GM18508 (cell line): ENCODE results near the gene PCDH1.
A peak's percentile ranks its signal among the peaks of the same experiment; 100 is the strongest.
"Not testable (repeated sequence)": the region's sequence is repeated elsewhere in the genome, so short reads cannot be mapped to it uniquely, and the experiment has no call there.

Source experiments
- ATAC-seq: cut with Tn5 transposase; IDR thresholded peaks from one replicate; pipeline ENCODE4 v1.9.1; 2021; ENCODE audit warnings: moderate number of reproducible peaks; ENCODE audit not compliant: insufficient read depth, unreplicated experiment

The PCDH1 gene

GRCh38 chr5:141878186-141878710 lies at the start of gene PCDH1:
PCDH1 (minus strand) TSS chr5:141878410; CDS start chr5:141878262, 148 bp downstream.
- no peak for ATAC-seq

DNA sequence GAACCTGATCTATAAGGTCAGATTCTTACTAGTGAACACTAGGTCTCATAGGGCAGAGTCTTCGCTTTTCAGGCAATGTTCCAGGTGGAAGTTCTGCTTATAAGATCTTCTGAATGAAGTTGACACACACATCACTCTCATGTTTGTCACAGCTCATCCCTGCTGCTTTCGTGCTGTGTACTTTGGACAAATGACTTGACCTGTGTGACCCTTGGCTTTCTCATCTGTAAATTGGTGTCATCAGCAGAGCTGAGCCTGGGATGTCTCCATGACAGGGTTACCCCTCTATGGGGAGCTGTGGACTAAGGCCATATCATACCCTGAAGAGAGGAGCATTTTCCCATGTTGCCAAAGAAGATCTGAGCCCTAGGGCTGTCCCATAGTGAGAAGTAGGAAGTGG lies 48.2 kb upstream of the PCDH1 start:
- ATAC-seq = no peak

DNA sequence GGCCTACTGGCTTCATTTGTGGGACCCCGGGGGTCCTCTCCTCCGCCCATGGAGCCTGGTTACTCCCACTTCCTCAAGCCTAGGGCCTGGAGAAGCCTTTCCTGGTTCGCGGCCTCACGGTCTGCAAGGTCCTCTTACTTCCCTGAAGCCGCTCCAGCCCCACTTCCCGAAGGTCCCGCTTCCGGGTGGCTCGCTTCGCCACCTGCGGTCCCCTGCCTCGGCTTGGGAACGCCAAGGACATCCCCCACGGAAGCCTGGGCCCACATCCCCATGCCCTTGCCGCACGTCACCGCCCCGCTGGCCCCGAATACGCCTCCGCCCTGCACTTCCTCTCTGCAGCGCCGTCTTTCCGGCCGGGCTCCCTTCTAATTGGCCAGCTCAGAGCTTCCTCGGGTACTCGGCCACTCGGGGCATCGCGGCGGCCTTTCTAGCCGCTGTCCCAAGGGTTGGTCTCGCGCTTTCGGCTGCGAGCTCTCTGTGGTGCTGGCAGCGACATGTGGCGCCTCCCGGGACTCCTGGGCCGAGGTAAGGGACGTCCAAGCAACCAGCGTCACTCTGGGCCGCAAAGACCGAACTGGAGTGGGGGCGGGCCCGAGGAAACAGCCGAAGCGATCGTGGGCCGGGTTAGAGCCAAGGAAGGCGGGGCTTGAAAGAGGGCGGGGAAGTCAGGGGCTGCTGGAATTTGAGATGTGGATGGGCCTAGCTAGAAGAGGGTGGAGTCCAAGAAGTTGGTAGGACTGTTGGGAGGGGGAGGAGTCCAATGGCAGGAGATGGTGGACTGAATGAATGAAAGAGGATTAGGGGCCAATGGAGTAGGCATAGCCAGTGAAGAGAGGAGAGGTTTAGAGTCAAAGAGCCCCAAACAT lies 45.5 kb upstream of the PCDH1 start, which contains the start of gene DELE1:
Gene DELE1 (plus strand): TSS at position 424 of the 866 bp plus-strand sequence. CDS start 71 bp downstream, at position 495.
- peak; percentile 85 for ATAC-seq

DNA sequence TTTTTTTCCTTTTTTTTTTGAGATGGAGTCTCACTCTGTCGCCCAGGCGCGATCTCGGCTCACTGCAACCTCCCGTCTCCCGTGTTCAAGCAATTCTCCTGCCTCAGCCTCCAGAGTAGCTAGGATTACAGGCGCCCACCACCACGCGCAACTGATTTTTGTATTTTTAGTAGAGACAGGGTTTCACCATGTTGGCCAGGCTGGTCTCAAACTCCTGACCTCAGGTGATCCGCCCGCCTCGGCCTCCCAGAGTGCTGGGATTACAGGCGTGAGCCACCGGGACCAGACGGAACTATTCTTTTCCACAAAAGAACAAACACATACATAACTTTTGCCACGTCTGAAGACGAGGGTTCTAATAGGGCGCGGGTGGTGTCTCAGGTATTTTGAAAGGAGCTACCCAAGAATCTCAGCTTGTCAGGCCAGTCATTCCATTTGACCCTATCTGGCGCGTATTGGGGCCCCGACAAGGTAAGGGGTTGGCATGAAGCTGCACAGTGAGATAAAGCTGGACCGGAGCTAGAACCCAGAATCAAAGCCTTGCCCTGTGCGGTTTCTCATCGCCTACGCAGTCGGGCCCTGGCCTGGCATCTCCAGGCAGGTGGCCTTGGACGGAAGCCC lies 44.7 kb upstream of the PCDH1 start:
- not testable (repeated sequence) for ATAC-seq

DNA sequence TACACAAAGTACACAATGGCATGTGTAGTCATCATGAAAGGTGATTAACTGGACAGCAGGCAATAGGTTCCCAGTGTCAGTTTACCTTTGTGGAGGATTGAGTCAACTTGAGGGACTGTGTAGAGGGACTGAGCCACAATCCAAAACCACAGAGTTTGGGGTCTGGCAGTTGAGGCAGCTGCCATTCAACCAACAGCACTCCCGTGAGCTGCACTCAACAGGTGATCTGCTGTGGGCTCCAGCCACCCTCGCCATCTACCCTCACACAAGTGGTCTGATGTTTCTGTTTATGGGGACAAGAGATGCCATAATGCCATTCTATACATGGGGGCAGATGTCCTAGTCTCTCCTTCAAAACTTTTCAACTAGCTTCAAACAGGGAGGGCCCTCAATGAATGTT lies 42.6 kb upstream of the PCDH1 start:
- ATAC-seq = no peak

- no peak for ATAC-seq
Measured at GRCh38 chr5:141919218-141920119, 41.3 kb upstream of the PCDH1 start.

GRCh38 chr5:141917760-141918159 lies 39.5 kb upstream of the PCDH1 start:
- ATAC-seq = no peak

DNA sequence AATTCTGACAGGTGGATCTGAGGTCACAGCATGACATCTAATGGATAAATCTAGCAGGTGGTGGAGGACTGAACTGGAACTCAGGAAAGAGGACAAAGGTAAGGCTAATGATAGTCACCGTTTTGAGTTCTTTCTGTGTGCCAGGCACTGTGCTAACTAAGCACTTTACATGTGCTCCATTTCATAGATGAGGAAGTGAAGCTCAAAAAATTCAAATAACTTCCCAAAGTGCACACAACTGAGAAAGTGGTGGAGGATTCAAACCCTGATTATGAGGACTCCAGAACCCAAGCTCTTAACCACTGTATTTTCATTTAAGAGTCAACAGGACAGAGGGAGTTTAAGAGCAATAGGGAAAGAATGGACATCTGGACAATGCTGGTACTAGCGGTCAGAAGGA lies 38.3 kb upstream of the PCDH1 start:
- ATAC-seq = no peak

- ATAC-seq = no peak
Measured at GRCh38 chr5:141915881-141916336, 37.7 kb upstream of the PCDH1 start.

- ATAC-seq = no peak
Measured at GRCh38 chr5:141914797-141915196, 36.6 kb upstream of the PCDH1 start.

DNA sequence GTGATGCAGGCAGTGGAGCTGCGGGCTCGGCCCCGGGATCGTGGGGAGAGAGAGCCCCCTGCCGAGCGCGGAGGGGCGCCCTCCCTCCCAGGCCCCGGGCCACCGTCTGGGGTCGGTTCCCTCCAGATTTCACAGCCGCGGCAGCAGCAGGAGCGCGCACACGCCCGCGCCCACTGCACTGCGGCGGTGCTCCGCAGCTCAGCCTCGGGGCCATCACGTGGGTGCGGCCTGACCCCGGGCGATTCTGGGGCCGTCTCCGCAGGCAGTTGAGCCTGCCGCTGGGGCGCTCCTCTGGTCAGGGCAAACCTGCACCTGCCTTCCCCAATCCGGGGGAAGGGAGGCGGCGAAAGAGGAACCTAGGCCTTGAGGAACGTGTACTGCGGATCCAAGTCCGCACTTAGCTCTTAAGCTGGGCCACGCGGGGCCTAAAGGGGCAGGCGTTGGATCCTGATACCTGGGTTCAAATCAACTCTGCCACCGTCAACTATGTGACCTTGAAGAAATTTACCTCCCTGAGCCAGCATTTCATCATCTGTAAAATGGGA lies 36.1 kb upstream of the PCDH1 start:
- no peak for ATAC-seq

GRCh38 chr5:141913560-141914198 lies 35.5 kb upstream of the PCDH1 start:
- ATAC-seq = no peak

GRCh38 chr5:141910271-141910673 lies 32.1 kb upstream of the PCDH1 start:
- no peak for ATAC-seq

- no peak for ATAC-seq
Measured at GRCh38 chr5:141909212-141909611, 31.0 kb upstream of the PCDH1 start.

- no peak for ATAC-seq
Measured at GRCh38 chr5:141908796-141909195, 30.6 kb upstream of the PCDH1 start.

GRCh38 chr5:141906972-141907371 lies 28.8 kb upstream of the PCDH1 start:
- ATAC-seq = no peak

DNA sequence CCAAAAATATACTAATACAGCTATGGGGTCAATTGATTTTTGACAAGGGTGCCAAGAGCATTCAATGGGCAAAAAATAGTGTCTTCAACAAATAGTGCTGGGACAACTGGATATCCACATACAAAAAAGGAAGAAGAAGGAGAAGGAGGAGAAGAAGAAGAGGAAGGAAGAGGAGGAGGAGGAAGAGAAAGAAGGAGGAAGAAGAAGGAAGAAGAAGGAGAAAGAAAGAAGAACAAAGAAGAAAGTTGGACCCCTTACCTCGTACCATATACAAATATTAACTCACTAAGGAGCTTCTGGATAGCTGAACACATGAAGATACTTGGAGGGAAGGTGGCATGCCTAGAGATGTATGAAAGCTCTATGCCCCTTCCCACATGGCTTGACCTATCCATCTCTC lies 28.3 kb upstream of the PCDH1 start:
- ATAC-seq = no peak

- ATAC-seq = no peak
Measured at GRCh38 chr5:141904551-141904950, 26.3 kb upstream of the PCDH1 start.

DNA sequence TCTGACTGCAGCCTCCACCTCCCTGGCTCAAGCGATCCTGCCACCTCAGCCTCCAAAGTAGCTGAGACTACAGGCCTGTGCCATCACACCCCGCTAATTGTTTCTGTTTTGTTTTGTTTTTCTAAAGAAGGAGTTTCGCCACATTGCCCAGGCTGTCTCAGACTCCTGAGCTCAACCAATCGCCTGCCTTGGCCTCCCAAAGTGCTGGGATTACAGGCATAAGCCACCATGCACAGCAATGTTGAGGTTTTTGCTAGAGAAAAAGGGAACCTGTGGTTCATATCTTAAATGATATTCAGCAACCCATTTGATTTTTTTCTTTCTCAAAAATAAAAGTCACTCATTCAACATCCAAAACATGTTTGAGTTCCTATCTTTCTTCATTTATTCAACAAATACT lies 25.1 kb upstream of the PCDH1 start:
- no peak for ATAC-seq
